HG02981 (cell line): ENCODE measurements around the gene CFAP126.
"Not testable (repeated sequence)": the region's sequence is repeated elsewhere in the genome, so short reads cannot be mapped to it uniquely, and the experiment has no call there.

Experiments used
- ATAC-seq: cut with Tn5 transposase; IDR thresholded peaks from one replicate; pipeline ENCODE4 v1.9.1; 2021; ENCODE audit warnings: mild to moderate bottlenecking, moderate library complexity; ENCODE audit not compliant: unreplicated experiment

Gene CFAP126

GRCh38 chr1:161382214-161383019 lies 14.7 kb upstream of the CFAP126 start:
- no peak for ATAC-seq

GRCh38 chr1:161381707-161382106 lies 14.0 kb upstream of the CFAP126 start:
- ATAC-seq = no peak

GRCh38 chr1:161379071-161379470 lies 11.4 kb upstream of the CFAP126 start:
- no peak for ATAC-seq

GRCh38 chr1:161378014-161378413 lies 10.3 kb upstream of the CFAP126 start:
- ATAC-seq = no peak

GRCh38 chr1:161374373-161374772 lies 6.7 kb upstream of the CFAP126 start:
- no peak for ATAC-seq

GRCh38 chr1:161373442-161373841 lies 5.8 kb upstream of the CFAP126 start:
- ATAC-seq = no peak

GRCh38 chr1:161365207-161365606 lies 2.5 kb downstream of the CFAP126 start:
- no peak for ATAC-seq

GRCh38 chr1:161364332-161364731 lies 3.3 kb downstream of the CFAP126 start:
- no peak for ATAC-seq

- no peak for ATAC-seq
Observed at GRCh38 chr1:161359291-161359690, 8.4 kb downstream of the CFAP126 start.

GRCh38 chr1:161357073-161357472 lies 10.6 kb downstream of the CFAP126 start:
- no peak for ATAC-seq

- no peak for ATAC-seq
Observed at GRCh38 chr1:161351482-161351881, 16.2 kb downstream of the CFAP126 start.

- ATAC-seq = no peak
Observed at GRCh38 chr1:161350671-161351070, 17.0 kb downstream of the CFAP126 start.

GRCh38 chr1:161342821-161343220 lies 24.9 kb downstream of the CFAP126 start:
- ATAC-seq = no peak

- ATAC-seq = no peak
Observed at GRCh38 chr1:161342177-161342576, 25.5 kb downstream of the CFAP126 start.

GRCh38 chr1:161335796-161336195 lies 31.9 kb downstream of the CFAP126 start:
- ATAC-seq = no peak

GRCh38 chr1:161333166-161333565 lies 34.5 kb downstream of the CFAP126 start:
- no peak for ATAC-seq

- ATAC-seq = no peak
Observed at GRCh38 chr1:161330346-161330745, 37.3 kb downstream of the CFAP126 start.

GRCh38 chr1:161324020-161324419 lies 43.7 kb downstream of the CFAP126 start:
- ATAC-seq = no peak

- ATAC-seq = not testable (repeated sequence)
Observed at GRCh38 chr1:161315841-161316674, 51.6 kb downstream of the CFAP126 start.
